Right lobe of liver (tissue), 6 donors: ENCODE data around the gene MKS1. TPM values are rescaled to one million over a fixed set of nuclear protein-coding genes. Genes with fewer than 3 reads are reported as not detected.

Experiments
- ATAC-seq, 4 donors: fragments of 200-7000 bp; cut with Tn5 transposase; one replicate each; pipeline ENCODE4 v1.9.1; 2020; ENCODE audit warnings: mild to moderate bottlenecking in 4 of 4, moderate library complexity in 4 of 4
- DNase-seq, 3 donors: peaks; one replicate each; pipeline ENCODE4 v3.0.0-alpha.2; 2020
- H3K27ac ChIP-seq, 3 donors: fragments of 200-600 bp; one replicate each; pipeline ENCODE4 v1.8.0; 2022
- H3K27me3 ChIP-seq, 2 donors: fragments of 200-600 bp; one replicate each; pipeline ENCODE4 v1.8.0; 2022
- H3K36me3 ChIP-seq, 4 donors: fragments of 200-600 bp; sonication (generic) in 1 of 4; one replicate each; pipeline versions ENCODE4 v1.5.1 to v1.8.0; 2017 to 2022; ENCODE audit warnings: control low read depth in 1 of 4
- H3K4me1 ChIP-seq, 4 donors: fragments of 200-600 bp; sonication (generic) in 1 of 4; one replicate each; pipeline versions ENCODE4 v1.5.1 to v1.8.0; 2017 to 2022; ENCODE audit warnings: control low read depth in 1 of 4
- H3K4me3 ChIP-seq, 3 donors: fragments of 200-600 bp; one replicate each; pipeline ENCODE4 v1.8.0; 2022
- H3K9me3 ChIP-seq, 4 donors: fragments of 200-600 bp; sonication (generic) in 1 of 4; one replicate each; pipeline versions ENCODE4 v1.5.1 to v1.8.0; 2017 to 2022; ENCODE audit warnings: control low read depth in 1 of 4
- POLR2A ChIP-seq: fragments of 450-650 bp; IDR thresholded peaks from one replicate; pipeline ENCODE4 v1.6.1; 2017; ENCODE audit warnings: antibody characterized with exemption, mild to moderate bottlenecking
- WGBS: methylation state at CpG from one replicate; pipeline ENCODE4 v1.1.6; 2018; ENCODE audit warnings: low coverage, low lambda C conversion rate; ENCODE audit not compliant: insufficient coverage; ENCODE audit errors: missing lambda C conversion rate; 5-methylcytosine and 5-hydroxymethylcytosine counted together
- intact Hi-C, 2 donors: fragments of 100-400 bp; cut with DNase I; formaldehyde crosslinking; loops; one replicate each; pipeline versions ENCODE4 v1.11.2 to v1.14.1; 2022
- total RNA-seq, 6 experiments: library from RNA; depleted of rRNA in 2 of 6; stranded (reverse); fragments of >200 nt in 2 of 6; fragmentation: NEBNext Ultra II Directional in 3 of 6; extraction: Animal tissue kit (Norgen Biotek cat#: 25700) in 3 of 6; gene quantifications; one replicate each; pipeline versions ENCODE4 v1.1.0 to v1.2.4, GENCODE V29; 2016 to 2023
- TF ChIP-seq, protein P1 (sequence below), 4 donors: fragments of 200-600 bp in 3 of 4; fragments of 450-650 bp in 1 of 4; IDR thresholded peaks; one replicate each; pipeline versions ENCODE4 v1.5.1 to v1.8.0; 2016 to 2022; ENCODE audit warnings: antibody characterized with exemption in 4 of 4, mild to moderate bottlenecking in 2 of 4
- donor health status: DM: no; HTN: yes; CAD: no.
- donor health status: DM: no; HTN: no; CAD: no.
- donor health status: DM: no; HTN: no; CAD: no.
- donor health status: DM: no; HTN: yes; CAD: no.
- donor health status: DM: no; HTN: yes; CAD: no.

MKS1 gene
- total RNA-seq, 6 experiments from 2014 or later = 3.3 to 9.2 (median 7.2) TPM

DNA sequence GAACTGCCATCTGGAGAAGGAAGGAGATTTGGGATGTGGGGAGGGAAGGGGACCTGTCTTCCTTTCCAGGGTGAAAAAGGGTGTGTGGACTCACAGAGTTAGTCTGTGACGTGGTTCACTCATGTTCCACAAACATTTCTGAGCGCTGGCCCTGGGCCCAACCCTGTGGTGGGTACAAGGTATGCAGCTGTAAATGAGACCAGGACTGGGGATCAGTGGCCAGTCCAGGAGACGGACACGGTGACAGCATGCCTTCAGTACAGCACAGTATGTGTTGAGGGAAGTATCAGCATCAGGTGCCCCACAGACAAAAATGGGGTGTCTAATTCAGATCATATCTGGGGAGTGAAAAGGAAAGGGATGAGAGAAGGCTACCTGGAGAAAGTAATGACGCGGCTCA lies 32.0 kb downstream of the MKS1 start:
- intact Hi-C loops = no loop called here
- Histone ChIP-seq H3K27ac (no peak overlapping the region), H3K9me3 (no peaks in the 10 kb centered on the region), H3K4me3 (no peak overlapping the region), H3K36me3 (no peaks in the 10 kb centered on the region), H3K4me1 (no peaks in the 10 kb centered on the region), H3K27me3 (no peaks in the 10 kb centered on the region)
- TF ChIP-seq, protein P1, sequence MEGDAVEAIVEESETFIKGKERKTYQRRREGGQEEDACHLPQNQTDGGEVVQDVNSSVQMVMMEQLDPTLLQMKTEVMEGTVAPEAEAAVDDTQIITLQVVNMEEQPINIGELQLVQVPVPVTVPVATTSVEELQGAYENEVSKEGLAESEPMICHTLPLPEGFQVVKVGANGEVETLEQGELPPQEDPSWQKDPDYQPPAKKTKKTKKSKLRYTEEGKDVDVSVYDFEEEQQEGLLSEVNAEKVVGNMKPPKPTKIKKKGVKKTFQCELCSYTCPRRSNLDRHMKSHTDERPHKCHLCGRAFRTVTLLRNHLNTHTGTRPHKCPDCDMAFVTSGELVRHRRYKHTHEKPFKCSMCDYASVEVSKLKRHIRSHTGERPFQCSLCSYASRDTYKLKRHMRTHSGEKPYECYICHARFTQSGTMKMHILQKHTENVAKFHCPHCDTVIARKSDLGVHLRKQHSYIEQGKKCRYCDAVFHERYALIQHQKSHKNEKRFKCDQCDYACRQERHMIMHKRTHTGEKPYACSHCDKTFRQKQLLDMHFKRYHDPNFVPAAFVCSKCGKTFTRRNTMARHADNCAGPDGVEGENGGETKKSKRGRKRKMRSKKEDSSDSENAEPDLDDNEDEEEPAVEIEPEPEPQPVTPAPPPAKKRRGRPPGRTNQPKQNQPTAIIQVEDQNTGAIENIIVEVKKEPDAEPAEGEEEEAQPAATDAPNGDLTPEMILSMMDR (IDR thresholded peaks at IDR 0.05) = no peak
- TF ChIP-seq POLR2A = no peak
- ATAC-seq (no peak), DNase-seq (no peak)
- 66% methylated on average over 4 of the region's 6 CpGs for WGBS

DNA sequence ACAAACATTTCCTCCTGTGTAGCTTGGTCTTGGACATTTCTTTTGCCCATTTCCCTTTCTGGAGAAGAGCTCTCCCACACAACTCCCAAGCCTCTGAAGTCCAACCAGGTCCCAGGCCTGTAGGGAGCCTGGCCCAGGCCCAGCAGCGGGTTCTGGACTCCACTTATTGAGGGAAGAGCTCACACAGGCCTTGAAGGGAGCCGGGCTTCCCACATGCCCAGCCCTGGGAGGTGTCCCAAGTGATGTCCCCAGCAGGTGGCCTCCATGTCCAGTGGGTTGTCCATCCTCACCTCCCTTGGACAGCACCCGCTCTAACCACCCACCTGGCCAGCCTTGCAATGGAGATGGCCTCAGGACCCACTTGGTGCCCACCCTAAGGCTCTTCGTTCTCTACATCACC lies 32.5 kb downstream of the MKS1 start:
- 66% methylated on average over 3 of the region's 4 CpGs for WGBS
- intact Hi-C loops = no loop called here
- no peaks in the 10 kb centered on the region for H3K27me3 ChIP-seq

DNA sequence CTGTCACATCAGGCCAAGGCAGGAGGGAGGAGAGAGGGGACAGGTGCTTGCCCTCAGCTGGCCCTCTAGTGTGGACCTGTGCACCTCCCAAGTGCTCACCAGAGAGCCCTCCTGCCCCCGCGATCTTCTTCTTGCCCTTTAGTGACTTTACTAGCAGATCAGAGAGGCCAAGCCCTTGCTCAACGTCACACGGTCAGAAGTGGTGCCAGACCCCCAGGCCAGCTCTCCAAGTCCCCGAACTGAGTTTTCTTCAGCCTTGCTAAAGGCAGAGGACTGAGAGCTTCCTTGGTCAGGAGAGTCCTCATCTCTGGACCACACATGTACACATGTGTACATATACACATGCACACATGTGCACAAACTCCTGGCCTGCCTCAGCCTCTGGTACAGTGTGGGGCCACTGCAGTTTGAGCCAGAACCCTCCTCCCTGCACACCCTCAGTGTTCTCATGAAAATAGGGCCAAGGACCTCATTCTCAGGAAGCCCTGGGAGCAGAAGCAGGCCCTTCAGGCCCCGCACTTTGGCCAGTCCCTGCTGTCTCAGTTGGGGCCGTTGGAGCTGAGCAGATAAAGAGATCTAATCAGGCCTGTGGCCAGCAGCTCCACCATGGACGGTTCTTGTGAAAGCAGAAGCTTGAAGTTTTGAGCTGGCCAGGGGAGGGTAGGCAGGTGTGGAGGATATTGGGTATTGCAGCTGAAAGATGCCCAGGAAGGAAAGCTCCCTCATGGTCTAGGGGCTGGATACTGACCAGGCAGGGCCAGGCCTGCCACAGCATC lies 33.9 kb downstream of the MKS1 start:
- H3K27ac ChIP-seq = no peak overlapping the region
- intact Hi-C loops = no loop called here
- DNase-seq (no peak), ATAC-seq (peak in 1 of 4 donors; percentile 7)
- TF ChIP-seq, protein P1 (IDR thresholded peaks at IDR 0.05) = no peak
- TF ChIP-seq POLR2A = no peak
- H3K27me3 ChIP-seq = no peaks in the 10 kb centered on the region
- H3K9me3 ChIP-seq = no peaks in the 10 kb centered on the region
- no peaks in the 10 kb centered on the region for H3K4me1 ChIP-seq
- WGBS = 65% methylated on average over 6 of the region's 8 CpGs
- no peaks in the 10 kb centered on the region for H3K36me3 ChIP-seq
- H3K4me3 ChIP-seq = no peak overlapping the region

More for the DNA sequence above, 32.5 kb downstream of the MKS1 start:
- DNase-seq (no peak), ATAC-seq (no peak)
- no peak for TF ChIP-seq POLR2A
- TF ChIP-seq, protein P1 (IDR thresholded peaks at IDR 0.05) = no peak
- H3K27ac ChIP-seq = no peak overlapping the region
- H3K36me3 ChIP-seq = no peaks in the 10 kb centered on the region
- H3K9me3 ChIP-seq = no peaks in the 10 kb centered on the region
- no peak overlapping the region for H3K4me3 ChIP-seq
- H3K4me1 ChIP-seq = no peaks in the 10 kb centered on the region

DNA sequence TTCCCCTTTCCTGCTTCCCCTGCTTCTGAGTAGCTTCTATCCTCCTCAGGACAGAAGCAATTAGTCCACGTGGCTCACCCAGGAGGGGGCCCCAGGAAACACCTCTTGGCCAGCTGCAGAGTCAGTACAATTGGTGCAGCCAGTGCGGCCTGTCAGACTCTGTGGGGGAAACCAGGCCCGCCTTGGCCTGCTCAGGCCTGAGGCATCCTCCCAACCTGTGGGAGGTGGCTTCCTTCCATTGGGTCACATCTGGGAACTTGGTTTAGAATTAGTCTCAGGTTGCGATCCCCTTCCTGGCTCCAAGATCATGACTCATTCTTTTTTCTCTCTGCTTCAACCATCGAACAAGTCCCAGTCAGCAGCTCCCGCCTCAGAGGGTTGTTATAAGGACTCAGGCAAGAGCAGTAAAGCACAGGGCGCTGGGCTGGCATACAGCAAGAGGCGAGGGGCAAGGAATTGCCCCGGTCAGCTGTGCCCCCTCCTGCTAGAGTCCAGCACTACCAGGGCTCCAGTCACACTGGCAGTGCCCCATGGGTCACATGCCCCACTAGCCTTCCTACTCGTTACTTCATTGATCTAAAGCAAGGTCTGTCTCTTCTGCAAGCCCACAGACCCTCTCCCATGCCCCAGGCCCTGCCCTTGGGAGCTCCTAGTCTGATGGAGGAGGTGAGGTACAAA lies 34.6 kb downstream of the MKS1 start:
- no peaks in the 10 kb centered on the region for H3K4me1 ChIP-seq
- intact Hi-C loops = no loop called here

More for the DNA sequence above, 34.6 kb downstream of the MKS1 start:
- no peak overlapping the region for H3K4me3 ChIP-seq
- peak in 1 of 4 donors; percentile 7 for ATAC-seq
- H3K36me3 ChIP-seq = no peaks in the 10 kb centered on the region
- no peaks in the 10 kb centered on the region for H3K27me3 ChIP-seq
- WGBS = 44% methylated on average over 3 of the region's 10 CpGs
- H3K9me3 ChIP-seq = no peaks in the 10 kb centered on the region
- no peak overlapping the region for H3K27ac ChIP-seq
- TF ChIP-seq, protein P1 (IDR thresholded peaks at IDR 0.05) = no peak
- TF ChIP-seq POLR2A = no peak
- DNase-seq = no peak
